MM.1S (cell line): Measurements from ENCODE around the gene RAB8A.

ENCODE experiments used
- DNase-seq: peaks from one replicate; pipeline ENCODE4 v3.0.0-alpha.2; 2015
- H2AFZ ChIP-seq: fragments of 300-600 bp; sonication (generic); 2 replicates; pipeline ENCODE4 v1.6.0; 2016; ENCODE audit warnings: antibody characterized with exemption, low read length
- H3F3A ChIP-seq: fragments of 300-600 bp; sonication (generic); 2 replicates; pipeline ENCODE4 v1.6.1; 2016; ENCODE audit warnings: mild to moderate bottlenecking, antibody characterized with exemption, low read length, moderate library complexity, mixed read lengths; ENCODE audit not compliant: insufficient read depth
- H3K27ac ChIP-seq: fragments of 300-600 bp; sonication (generic); 2 replicates; pipeline ENCODE4 v1.5.1; 2016; ENCODE audit warnings: mild to moderate bottlenecking, low read length
- H3K27me3 ChIP-seq: fragments of 300-600 bp; sonication (generic); replicated peaks from 2 replicates; pipeline ENCODE4 v1.6.0; 2016; ENCODE audit warnings: low read length; ENCODE audit not compliant: insufficient read depth
- H3K36me3 ChIP-seq: fragments of 300-600 bp; sonication (generic); replicated peaks from 2 replicates; pipeline ENCODE4 v1.6.1; 2016; ENCODE audit warnings: mild to moderate bottlenecking, low read length, mixed read lengths; ENCODE audit not compliant: insufficient read depth
- H3K4me1 ChIP-seq: fragments of 300-600 bp; sonication (generic); 2 replicates; pipeline ENCODE4 v1.6.1; 2016; ENCODE audit warnings: low read length, mixed read lengths
- H3K4me2 ChIP-seq: fragments of 300-600 bp; sonication (generic); 2 replicates; pipeline ENCODE4 v1.6.0; 2016; ENCODE audit warnings: low read depth, low read length
- H3K4me3 ChIP-seq: fragments of 300-600 bp; sonication (generic); 2 replicates; pipeline ENCODE4 v1.5.1; 2016; ENCODE audit warnings: low read length, mixed read lengths
- H3K79me2 ChIP-seq: fragments of 300-600 bp; sonication (generic); 2 replicates; pipeline ENCODE4 v1.6.1; 2016; ENCODE audit warnings: mixed run types, low read length, mixed read lengths
- H3K9ac ChIP-seq: fragments of 300-600 bp; sonication (generic); 2 replicates; pipeline ENCODE4 v1.6.1; 2016; ENCODE audit warnings: low read length, mixed read lengths
- H3K9me2 ChIP-seq: fragments of 300-600 bp; sonication (generic); replicated peaks from 2 replicates; pipeline ENCODE4 v1.6.1; 2016; ENCODE audit warnings: mild to moderate bottlenecking, low read length, mixed read lengths; ENCODE audit not compliant: insufficient read depth
- H3K9me3 ChIP-seq: fragments of 300-600 bp; sonication (generic); replicated peaks from 2 replicates; pipeline ENCODE4 v1.6.1; 2016; ENCODE audit warnings: mild to moderate bottlenecking, low read length, mixed read lengths; ENCODE audit not compliant: insufficient read depth
- H4K20me1 ChIP-seq: fragments of 300-600 bp; sonication (generic); 2 replicates; pipeline ENCODE4 v1.6.1; 2016; ENCODE audit warnings: mild to moderate bottlenecking, low read length, moderate library complexity, mixed read lengths; ENCODE audit not compliant: insufficient read depth
- EZH2 ChIP-seq: fragments of 300-600 bp; sonication (generic); optimal IDR thresholded peaks from 2 replicates; pipeline ENCODE3; 2017; ENCODE audit warnings: low read depth, mild to moderate bottlenecking, antibody characterized with exemption, low read length, mixed read lengths
- EZH2phosphoT487 ChIP-seq: fragments of 300-600 bp; sonication (generic); IDR thresholded peaks from 2 replicates; pipeline ENCODE4 v1.6.1; 2018; ENCODE audit warnings: antibody characterized with exemption, low read length
- TF ChIP-seq, protein P1 (sequence below): fragments of 300-600 bp; sonication (generic); IDR thresholded peaks from 2 replicates; pipeline ENCODE4 v1.5.1; 2016; ENCODE audit warnings: antibody characterized with exemption, low read length, mixed read lengths

RAB8A gene

DNA sequence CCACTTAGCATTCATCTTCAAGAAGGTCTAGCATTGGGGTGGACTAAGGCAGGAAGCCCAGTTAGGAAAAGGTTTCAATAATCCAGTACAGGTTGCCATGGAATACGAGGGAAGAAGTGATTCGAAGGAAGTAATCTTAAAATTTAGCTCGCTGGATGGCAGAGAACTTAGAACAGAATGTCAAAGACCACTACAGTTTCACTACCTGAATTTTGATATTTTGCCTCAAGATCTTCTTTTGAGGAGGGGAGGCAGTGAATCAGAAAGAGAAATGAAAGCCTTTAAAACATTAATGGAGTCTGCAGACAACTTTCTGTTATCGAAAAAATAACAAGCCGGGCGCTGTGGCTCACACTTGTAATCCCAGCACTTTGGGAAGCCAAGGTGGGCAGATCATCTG is 7.0 kb upstream of the RAB8A start:
- Histone ChIP-seq H3K9ac (no peak overlapping the region), H3K27me3 (no peaks in the 10 kb centered on the region), H4K20me1 (no peaks in the 10 kb centered on the region), H3K36me3 (peaks cover 7% of the 10 kb centered on the region; the same call in 1 of the 2 replicates), H3F3A (peaks cover 32% of the 10 kb centered on the region), H3K4me1 (no peaks in the 10 kb centered on the region), H3K9me3 (no peaks in the 10 kb centered on the region), H3K4me3 (no peak overlapping the region), H3K4me2 (no peak overlapping the region), H3K27ac (no peak overlapping the region), H2AFZ (no peak overlapping the region), H3K79me2 (peaks cover 3% of the 10 kb centered on the region; the same call in 1 of the 2 replicates), H3K9me2 (no peaks in the 10 kb centered on the region)
- TF ChIP-seq, protein P1, sequence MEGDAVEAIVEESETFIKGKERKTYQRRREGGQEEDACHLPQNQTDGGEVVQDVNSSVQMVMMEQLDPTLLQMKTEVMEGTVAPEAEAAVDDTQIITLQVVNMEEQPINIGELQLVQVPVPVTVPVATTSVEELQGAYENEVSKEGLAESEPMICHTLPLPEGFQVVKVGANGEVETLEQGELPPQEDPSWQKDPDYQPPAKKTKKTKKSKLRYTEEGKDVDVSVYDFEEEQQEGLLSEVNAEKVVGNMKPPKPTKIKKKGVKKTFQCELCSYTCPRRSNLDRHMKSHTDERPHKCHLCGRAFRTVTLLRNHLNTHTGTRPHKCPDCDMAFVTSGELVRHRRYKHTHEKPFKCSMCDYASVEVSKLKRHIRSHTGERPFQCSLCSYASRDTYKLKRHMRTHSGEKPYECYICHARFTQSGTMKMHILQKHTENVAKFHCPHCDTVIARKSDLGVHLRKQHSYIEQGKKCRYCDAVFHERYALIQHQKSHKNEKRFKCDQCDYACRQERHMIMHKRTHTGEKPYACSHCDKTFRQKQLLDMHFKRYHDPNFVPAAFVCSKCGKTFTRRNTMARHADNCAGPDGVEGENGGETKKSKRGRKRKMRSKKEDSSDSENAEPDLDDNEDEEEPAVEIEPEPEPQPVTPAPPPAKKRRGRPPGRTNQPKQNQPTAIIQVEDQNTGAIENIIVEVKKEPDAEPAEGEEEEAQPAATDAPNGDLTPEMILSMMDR: no peak
- TF ChIP-seq EZH2 (no peak), EZH2phosphoT487 (no peak)
- no peak for DNase-seq

DNA sequence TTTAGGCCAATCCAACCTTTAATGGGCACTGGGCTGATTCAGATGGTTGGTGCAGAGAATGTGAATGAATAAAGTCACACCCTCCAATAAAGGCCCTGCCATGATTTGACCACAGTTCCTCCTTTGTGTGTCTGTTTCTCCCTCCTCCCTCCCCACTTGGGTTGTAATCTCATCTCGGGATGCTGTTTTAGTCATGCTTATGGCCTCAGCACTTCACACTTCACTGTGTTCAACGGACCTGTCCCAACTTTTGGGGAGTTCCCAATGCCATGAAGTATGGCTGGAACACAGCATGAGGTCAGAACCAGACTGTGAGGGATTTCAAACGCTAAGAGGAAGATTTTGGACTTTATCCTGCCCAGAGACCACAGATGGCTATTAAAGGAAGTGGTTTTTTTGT is 5.6 kb upstream of the RAB8A start:
- Histone ChIP-seq H3K4me1 (0 out of 2 replicates have a peak, but pooled peaks cover 5% of the 10 kb centered on the region), H3K27ac (no peak overlapping the region), H4K20me1 (no peaks in the 10 kb centered on the region), H3K9ac (no peak overlapping the region), H3K79me2 (no peaks in the 10 kb centered on the region), H3K9me2 (no peaks in the 10 kb centered on the region), H2AFZ (no peak overlapping the region), H3K4me3 (no peak overlapping the region), H3K4me2 (no peak overlapping the region), H3K36me3 (no peaks in the 10 kb centered on the region; the same call in 1 of the 2 replicates), H3K27me3 (no peaks in the 10 kb centered on the region), H3K9me3 (no peaks in the 10 kb centered on the region), H3F3A (peaks cover 30% of the 10 kb centered on the region)
- TF ChIP-seq, protein P1: no peak
- no peak for TF ChIP-seq EZH2
- TF ChIP-seq EZH2phosphoT487: no peak
- DNase-seq: no peak

DNA sequence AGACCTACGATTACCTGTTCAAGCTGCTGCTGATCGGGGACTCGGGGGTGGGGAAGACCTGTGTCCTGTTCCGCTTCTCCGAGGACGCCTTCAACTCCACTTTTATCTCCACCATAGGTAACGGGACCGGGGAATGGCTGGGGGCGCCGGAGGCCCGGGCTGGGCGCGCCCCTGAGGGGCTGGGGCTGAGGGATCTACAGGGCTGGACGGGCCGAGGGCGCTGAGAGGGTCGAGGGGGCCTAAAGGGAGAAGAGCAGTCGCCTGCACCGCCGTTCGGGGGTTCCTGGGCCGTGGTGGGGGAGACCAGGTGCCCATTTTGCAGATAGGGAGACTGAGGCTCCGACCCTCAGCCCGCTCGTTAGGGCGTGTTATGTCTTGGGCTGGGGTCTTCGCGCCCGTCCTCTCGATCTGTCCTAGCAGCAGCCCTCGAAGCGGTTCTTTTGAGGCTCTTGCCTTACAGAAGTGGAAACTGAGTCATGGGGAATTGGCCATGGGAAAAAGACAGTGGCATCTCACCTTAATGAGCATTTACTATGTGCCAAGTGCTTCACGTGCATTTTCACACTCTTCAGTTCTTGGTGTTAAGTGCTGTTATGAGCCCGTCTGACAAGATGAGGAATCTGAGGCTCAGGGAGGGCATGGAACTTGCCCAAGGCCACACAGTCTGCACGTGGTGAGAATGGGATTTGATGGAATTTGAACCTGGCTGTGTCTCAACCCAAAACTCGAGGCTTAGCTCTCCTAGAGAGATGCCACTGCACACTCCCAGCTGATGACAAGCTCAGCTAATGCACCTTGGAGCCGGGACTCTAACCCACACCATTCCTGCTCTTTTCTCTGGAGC is 442 bp downstream of the RAB8A start:
- Histone ChIP-seq H3K4me3 (peak overlapping the region; percentile 96), H3K9me3 (no peaks in the 10 kb centered on the region), H3K27ac (peak overlapping the region; percentile 71), H3K4me2 (peak overlapping the region; percentile 88), H3K4me1 (peaks cover 47% of the 10 kb centered on the region), H3K36me3 (no peaks in the 10 kb centered on the region; the same call in 1 of the 2 replicates), H3K9ac (peak overlapping the region; percentile 97), H3F3A (peaks cover 40% of the 10 kb centered on the region), H3K27me3 (no peaks in the 10 kb centered on the region), H3K9me2 (no peaks in the 10 kb centered on the region), H2AFZ (peak overlapping the region; percentile 18; the same call in 1 of the 2 replicates), H4K20me1 (no peaks in the 10 kb centered on the region), H3K79me2 (peaks cover 55% of the 10 kb centered on the region)
- peak; percentile 31 for DNase-seq
- TF ChIP-seq EZH2phosphoT487: no peak
- TF ChIP-seq, protein P1: no peak
- TF ChIP-seq EZH2: no peak
